NCI-H1436 treated with DMSO at 0.1 percent for 48 hours (cell line): ENCODE data around the gene CETN2.
"Not testable (repeated sequence)": the region's sequence is repeated elsewhere in the genome, so short reads cannot be mapped to it uniquely, and the experiment has no call there.

ENCODE experiments used
- DNase-seq: peaks from one replicate; lab custom pipeline; 2025; lab: John Stamatoyannopoulos, UW

CETN2 gene

DNA sequence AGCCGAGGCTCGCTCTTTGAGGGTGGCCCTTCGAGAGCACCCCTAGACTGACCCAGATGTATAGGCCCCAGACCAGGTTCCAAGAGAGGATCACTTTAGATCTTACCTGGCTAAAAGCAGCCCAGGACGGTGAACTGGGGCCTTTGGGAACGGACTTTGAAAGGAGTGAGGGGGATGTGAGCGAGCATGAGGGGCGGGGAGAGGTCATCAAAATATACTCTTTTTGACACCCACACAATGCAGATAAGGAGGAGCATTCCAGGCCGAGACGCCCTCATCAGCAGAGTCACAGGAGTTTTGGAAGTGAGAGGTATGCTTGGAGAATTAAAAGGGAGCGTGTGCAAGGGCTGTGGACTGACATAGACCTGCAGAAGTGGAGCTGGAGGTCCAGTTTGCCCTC lies 834 bp upstream of the CETN2 start:
- no peak for DNase-seq

DNA sequence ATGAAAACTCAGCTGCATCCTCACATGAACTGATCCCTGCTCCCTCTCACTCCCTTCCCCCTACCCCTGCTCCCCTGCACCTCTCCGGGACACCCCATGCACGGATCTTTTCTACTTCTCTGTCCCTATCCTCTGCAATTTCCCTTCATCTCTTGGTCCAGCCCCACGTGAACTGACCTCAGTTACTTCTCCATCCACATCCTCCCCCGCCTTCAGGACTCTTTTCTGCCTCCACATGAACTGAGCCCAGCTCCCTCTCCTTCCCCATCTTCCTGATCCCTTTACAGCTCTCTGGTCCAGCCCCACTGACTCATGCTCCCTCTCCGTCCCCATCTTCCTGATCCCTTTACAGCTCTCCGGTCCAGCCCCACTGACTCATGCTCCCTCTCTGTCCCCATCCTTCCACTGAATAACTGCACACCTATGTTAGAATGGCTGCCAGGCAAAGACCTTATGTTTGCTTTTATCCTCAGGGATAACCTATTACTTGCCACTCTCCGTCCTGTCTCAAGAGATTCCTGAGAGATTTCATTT lies 5.6 kb downstream of the CETN2 start:
- no peak for DNase-seq

DNA sequence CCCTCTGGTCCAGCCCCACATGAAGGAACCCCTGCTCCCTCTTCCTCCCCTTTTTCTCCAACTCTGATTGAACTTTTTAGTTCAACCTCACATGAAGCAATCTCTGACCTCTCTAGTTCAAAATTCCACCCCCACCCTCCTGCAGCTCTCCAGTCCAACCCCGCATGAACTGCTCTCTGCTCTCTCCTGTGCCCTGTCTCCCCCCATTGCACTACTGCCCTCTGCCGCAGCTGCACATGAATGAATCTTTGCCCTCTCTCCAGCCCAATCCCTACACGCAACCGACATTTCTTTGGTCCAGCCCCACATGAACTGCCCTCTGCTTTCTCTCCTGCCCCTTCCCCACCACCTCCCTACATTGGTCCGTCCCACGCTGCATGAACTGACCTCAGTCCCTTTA lies 6.9 kb downstream of the CETN2 start:
- no peak for DNase-seq

DNA sequence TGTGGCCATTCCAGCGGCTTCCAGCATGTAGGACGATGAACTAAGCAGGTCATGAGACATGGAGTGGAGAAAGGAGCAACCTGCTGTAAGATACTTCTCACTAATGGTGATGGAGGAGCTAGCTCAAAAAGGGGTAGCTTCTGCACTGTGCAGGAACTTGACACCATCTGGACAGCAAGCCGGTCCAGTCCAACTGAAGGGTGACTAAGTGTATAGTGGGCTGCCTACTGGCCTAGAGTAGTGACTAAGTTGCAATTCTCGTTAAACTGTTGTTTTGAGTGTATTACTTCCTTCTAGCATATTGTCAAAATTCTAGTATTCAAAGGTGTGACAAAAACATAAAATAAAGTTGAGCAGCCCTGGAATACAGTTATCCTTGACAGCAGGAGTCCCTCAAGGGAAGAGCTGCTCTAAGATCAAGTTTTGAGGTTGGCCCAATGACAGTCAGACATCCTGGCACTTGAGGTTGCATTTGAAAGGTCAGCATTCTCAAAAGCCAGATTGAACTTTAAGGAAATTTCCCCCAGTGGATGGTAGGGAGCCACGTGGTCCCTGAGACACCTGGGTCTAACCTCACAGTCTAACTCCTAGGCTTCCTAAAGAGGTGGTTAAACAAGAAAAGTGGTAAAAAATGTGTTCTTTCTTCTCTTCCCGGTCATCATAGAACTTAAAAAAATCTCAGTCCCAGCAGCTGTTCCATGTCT lies 8.0 kb downstream of the CETN2 start:
- no peak for DNase-seq

DNA sequence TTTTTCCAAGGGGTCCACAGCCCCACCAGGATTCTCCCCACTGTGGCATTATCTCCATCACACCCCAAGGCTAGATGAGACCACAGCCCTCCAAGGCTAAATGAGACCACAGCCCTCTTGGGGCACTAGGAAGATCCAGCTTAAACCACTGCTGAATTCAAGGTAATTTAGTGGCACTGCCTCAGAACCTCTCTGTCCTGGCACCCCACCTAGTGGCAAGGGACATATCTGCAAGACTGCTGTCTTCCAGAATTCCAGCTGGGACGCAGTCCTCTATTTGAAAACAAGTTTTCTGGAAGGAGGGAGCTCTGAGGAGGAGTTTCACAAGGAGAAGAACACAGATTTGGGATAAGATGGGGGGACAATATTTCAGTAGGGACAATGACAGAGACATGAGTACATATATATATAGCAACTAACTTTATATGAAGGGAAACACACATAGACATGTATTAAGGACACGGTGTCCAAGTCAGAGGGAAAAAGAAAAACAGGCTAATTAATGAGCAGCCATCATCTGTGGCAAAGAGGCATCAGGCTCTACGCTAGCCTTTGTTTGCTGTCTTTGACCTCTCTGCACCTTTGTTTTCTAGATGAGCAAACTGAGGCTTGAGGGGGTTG lies 9.3 kb downstream of the CETN2 start:
- no peak for DNase-seq

DNA sequence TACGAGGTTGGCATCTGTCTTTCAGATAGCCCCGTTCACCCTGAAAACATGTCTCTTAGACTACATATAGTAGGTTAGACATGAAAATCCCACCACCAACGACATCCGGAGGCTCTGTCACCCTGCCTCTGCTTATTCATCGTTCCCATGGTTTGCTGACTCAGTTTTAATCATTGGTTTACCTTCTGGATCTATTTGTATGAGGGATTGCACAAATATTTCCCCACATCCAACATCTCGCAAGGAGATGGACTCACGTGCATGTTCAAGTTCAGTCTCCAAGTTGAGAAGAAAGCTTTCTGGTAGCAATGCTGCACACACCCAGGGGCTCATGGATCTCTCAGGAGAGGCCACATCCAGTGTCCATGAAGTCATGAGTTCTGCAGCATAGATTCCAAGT lies 10.8 kb downstream of the CETN2 start:
- DNase-seq: no peak

DNA sequence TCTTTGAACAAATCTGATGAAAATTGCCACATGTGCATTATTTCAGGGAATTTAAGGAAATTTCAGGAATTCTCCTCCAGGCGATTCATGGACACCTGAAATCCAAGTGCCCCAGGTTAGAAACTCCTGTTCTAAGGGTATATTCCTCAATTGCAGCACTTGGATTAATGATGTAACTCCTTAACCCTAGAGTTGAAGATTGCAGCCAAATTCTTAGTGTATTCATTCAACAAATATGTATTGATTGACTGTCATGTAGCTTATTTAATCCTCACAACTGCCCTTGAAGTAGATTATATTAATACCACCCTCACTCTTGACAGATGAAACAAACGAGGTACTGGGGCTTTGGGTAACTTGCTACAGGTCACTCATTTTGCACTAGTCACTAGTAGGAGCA lies 11.3 kb downstream of the CETN2 start:
- DNase-seq: no peak

DNA sequence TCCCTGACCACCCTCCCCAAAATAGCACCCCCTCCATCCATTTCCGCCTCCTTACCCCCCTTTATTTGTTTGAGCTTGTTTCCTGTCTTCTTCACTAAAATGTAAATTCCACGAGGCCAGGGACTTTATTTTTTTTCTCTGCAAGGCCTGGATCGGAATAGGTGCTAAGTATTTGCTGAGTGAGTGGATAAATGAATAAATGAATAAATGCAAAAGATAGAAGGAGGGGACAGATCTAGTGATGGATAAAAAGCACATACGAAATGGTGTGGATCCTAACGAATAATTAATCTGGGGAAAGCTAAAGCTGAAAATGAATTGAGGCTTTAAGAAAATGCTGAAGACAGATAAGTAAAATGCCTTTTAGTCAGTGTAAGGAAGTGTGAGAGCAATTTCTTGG lies 12.2 kb downstream of the CETN2 start:
- DNase-seq: no peak

DNA sequence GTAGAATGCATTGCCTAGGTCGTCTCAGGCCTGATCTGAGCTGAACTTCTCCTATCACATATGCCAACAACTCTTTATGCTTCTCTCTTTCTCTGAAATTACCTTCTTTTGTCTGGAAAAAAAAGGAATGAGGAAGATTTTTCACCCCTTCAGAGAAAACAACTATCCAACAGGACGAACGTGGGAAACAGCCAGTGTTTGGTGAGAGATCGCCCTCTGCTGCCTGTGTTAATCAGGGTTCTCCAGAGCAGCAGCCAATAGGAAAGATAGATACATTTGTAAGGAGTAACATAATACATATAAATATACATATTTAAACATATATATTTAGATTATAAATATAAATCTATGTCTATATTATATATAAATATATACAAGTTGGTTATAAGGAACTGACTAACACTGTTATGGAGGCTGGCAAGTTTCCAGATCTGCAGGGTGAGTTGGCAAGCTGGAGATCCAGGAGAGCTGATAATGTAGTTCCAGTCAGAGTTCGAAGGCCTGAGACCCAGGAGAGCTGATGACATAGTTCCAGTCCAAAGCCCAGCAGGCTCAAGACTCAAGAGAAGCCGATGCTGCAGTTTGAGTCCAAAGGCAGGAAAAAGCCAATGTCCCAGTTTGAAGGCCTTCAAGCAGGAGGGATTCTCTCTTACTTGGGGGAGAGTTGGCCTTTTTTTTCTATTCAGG lies 13.3 kb downstream of the CETN2 start:
- DNase-seq: no peak

DNA sequence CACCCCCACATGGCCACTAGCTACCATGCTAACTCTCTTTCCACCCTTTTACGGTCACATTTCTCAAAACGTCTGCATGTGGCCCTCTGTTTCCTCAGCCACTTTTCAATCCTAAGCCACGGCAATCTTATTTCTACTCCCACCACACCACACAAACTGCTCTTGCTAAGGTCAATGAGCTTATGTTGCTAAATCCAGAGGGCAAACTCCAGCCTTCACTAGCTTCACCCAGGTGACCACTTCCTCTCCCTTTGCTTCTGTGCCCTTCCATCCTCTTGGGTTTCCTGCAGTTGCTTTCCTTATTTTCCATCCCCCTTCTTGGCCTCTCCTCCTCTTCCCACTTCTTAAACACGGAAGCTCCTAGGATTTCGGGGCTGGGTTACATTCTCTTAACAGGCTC lies 16.5 kb downstream of the CETN2 start:
- no peak for DNase-seq

DNA sequence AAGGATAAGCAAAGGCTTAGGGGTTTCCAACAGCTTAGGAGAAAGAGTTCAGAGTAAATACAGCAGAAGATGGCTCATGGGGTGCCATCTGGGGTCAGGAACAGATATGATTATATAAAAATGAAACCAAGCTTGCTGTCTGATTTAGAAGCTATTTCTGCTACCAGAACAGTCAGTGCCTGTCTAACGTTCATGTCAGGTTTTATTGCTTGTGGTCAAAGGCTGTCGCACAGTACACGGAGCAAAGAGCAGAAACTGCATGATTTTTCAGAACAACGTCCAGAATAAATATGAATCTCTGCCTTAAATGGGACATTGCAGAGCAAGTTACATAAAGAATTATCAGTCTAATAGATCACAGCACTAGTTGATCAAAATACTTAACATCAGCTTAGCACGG lies 17.4 kb downstream of the CETN2 start:
- DNase-seq: no peak

DNA sequence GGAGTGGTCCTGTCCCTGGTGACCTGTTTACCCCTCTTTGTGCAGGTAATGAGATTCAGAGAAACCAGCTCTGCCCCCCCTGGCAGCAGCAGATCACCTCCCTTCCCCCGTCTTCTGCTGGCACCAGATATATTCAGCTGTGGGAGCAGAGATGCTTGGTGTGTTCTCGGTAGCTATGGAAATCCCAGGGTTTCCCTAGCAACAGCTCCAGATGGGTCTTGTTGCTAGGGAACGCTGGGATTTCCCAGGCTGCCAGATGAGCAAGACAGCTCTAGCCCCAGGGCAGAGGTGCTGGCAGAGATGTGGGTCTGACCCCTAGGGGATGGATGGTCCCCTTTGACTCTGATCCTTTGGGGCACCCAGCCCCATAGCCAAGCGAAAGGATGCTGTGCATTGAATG lies 20.2 kb downstream of the CETN2 start:
- no peak for DNase-seq

DNA sequence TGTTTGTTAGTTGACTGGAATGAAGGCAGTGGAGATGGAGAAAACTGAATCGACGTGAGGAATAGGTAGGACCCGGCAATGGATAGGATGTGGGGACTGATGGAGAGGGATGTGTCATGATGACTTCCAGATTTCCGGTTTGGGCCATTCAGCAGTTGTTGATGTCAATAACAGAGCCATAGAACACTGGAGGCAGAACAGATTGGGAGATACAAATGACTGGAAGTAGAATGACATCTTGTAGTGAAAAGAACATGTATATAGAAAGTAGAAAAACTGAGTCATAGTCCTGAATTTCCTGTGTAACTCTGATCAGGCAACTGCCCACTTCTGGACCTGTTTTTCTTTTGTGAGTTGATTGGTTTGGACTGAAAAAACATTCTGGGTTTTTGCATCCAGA lies 24.5 kb downstream of the CETN2 start:
- DNase-seq: no peak

DNA sequence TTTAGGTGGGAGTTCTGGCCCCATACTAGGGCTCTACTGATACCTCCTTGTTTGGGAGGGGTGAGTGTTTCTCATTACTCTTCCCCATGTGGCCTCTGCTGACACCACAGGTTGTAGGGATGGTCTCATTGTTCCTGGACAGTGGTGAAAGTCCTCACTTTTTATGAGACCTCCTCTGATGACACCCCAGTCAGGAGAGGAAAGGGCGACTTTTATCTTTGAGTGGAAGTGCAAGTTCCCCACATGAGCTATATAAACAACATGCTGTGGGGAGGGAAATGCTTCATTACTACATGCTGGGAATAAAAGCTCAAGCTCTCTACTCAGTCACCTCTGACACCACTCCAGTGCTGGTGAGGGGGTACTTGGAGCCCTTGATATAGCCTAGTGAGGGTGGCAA lies 31.6 kb downstream of the CETN2 start:
- DNase-seq: no peak

DNA sequence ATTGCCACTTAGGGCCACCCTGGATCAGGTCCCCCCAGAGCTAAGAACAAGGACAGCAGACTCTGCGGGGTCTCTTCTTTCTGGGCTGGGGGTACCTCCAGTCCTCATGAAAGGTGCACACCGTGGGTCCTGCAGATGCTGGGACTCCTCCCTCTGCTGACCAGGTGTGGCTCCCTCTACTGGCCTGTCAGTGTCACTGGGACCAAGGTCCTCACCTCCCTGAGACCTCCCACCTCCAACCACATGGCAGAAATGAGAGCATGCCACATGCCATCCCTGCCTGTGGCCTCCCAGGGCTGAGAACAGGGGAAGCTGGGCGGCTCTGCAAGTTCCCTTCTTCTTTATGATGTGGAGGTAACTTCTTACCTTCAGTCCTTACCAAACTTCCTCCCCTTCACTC lies 43.5 kb downstream of the CETN2 start:
- DNase-seq: not testable (repeated sequence)
